HG03520 (cell line): ENCODE results near the gene ABCD4.

Experiments used
- ATAC-seq: cut with Tn5 transposase; IDR thresholded peaks from one replicate; pipeline ENCODE4 v1.9.1; 2021; ENCODE audit warnings: mild to moderate bottlenecking, moderate library complexity; ENCODE audit not compliant: unreplicated experiment

The ABCD4 gene

DNA sequence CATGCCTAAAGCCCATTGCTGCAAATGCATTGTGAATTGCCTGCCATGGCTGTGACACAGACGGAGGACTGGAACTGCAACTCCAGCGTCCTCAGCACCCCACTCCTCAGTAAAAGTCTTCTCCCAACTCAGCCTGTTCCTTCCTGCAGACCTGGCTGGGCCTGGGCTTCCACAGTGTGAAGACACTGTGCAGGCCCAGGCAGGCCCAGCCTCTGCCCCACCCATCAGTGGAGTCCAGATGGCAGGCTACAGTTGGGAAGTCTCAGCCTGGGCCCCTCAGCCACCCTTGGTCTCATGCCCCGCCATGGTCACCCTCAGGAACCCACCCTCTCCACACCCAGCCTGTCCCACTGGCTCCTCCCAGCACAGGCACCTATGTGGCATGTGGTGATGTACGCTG is 41.4 kb downstream of the ABCD4 start:
- ATAC-seq, result no peak

DNA sequence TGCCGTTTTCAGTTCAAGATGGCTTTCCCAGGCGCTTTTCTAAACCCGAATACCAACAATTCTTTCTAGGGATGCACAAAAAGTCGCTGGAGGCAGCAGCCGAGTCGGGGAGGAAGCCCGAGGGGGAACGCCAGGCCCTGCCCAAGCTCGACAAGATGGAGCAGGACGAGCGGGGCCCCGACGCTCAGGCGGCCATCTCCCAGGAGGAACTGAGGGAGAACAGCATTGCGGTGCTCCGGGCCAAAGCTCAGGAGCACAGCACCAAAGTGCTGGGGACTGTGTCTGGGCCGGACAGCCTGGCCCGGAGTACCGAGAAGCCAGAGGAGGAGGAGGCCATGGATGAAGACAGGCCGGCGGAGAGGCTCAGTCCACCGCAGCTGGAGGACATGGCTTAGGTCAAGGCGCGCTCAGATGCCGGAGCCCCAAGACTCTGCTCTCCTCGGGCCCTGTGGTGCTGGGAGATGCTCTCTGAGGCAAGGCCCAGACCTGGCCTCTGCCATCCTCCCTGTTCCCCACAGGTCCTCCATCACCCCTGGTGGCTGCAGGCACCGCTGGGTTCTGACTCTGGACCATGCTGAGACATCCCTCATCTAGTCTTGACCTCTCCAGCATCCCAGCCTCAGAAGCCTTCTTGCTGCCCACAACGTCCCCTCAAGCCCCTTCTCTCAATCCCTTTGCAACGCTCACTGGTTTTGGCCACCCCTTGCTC is 42.1 kb downstream of the ABCD4 start:
- ATAC-seq, result no peak

DNA sequence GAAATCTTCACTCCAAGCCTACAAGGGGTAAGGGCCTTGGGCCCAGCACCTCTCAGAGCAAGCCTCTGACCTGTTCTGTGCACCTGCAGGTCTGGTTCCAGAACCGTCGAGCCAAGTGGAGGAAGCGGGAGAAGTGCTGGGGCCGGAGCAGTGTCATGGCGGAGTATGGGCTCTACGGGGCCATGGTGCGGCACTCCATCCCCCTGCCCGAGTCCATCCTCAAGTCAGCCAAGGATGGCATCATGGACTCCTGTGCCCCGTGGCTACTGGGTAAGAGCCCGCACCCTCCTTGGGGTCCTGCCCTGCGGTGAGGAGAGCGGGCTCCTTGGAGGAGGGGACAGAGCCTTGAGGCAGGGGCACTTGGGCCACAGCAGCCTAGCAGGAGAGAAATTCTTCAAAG is 43.2 kb downstream of the ABCD4 start:
- ATAC-seq, result no peak

DNA sequence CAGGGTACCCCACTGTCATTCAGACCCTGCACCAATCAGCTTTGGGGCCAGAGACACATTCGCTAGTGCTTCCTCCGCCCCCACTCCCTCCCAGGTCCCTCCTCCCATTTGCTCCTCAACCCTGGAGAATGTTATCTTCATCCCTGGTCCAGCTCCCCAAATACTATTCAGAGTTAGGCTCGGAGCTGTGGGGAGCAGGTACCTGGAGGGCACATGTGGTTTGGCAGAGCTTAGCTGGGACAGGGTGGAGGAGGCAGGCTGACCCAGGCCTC is 44.0 kb downstream of the ABCD4 start:
- ATAC-seq, result no peak

DNA sequence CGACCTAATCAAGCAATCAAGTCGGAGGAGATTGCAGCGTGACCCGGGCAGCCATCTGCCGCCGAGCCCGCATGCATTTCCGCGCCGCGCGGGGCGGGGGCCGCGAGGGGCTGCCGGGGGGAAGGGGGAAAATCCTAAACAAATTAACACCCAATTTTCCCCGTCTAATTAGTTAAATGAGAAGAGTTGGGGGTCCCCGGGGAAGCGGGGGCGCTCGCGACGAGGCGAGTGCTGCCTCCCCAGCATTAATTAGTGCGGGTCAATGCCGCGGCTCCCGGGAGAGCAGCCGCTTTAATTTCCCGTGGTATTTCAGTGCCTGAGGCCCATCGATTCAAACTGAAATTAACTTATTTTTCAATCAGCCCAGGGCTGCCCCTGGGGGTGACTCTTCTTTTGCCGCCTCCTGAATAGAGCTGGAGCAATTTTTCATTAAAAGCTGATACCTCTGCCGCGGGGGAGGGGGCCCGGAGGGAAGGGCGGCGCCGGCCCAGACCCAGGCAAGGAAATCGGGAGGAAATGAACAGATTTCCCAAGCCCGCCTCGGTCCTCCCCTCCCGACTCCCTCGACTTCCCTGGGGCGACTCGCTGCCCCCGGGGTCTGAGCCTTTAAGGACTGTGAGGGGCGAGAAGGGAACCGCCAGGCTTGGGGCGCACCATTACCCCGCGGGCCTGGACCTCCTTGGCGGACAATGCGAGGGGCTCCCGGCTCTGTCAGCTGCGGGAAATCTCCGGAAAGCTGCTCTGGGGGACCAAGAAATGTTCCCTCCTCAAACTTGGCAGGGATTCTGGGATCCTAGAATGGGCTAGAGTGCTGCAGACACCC is 44.6 kb downstream of the ABCD4 start:
- ATAC-seq, result no peak

DNA sequence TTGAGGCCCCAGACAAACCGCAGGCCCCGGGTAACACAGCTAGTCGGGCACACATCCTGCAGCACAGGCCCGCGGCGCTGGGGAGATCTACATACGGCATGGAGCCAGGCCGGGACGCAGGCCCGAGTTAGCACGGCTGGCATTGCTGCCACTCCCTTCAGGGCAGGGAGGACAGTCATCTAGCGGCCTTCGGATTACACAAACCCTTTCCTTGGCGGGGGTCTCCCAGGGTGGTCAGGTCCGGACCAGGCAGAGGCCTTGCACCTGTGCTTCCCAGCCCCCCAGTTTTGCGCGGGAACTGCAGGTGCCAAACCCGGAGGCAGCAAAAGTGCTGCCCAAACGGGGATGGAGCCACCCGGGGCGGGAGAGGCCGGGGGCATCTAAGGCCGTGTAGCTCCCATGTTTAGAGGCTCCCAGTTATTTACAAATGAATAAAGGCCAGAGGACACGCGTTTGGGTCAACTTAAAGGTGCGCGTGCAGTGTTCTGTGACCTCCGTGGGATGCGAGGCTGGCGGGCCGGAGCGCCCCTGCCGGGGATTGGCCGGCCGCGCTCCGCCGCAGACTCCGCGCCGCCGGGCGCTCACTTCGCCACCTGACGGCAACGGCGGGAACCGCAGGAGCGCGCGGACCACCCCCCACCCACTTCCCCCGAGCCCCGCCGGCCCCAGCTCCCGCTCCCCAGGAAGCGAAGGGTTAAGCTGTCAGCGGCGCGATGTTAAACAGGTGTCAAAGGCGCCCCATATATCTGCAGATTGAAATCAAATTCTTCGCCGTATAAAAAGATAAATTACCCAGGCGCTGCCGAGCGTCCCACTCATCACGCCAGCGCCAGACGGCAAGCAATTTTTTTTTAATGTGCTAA is 45.4 kb downstream of the ABCD4 start:
- ATAC-seq, result no peak

DNA sequence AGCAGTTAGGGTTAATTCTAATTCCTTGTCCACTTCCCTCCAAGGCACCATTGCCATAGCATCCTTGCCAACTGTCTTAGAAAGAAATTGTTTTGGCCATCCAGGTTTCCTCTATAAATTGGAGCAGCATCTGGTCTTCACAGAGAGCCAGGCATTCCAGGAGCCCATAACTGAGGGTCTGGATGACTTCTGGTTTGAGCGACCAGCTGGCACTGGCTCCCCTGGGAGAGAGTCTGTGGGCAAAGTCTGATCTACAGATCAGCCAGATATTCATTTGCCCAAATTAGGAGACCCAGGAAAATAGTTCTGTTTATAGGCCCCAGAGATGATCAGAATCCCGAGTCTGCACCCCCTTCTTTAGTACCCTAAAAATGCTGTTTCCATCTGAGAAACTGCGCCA is 47.5 kb downstream of the ABCD4 start:
- ATAC-seq, result no peak

DNA sequence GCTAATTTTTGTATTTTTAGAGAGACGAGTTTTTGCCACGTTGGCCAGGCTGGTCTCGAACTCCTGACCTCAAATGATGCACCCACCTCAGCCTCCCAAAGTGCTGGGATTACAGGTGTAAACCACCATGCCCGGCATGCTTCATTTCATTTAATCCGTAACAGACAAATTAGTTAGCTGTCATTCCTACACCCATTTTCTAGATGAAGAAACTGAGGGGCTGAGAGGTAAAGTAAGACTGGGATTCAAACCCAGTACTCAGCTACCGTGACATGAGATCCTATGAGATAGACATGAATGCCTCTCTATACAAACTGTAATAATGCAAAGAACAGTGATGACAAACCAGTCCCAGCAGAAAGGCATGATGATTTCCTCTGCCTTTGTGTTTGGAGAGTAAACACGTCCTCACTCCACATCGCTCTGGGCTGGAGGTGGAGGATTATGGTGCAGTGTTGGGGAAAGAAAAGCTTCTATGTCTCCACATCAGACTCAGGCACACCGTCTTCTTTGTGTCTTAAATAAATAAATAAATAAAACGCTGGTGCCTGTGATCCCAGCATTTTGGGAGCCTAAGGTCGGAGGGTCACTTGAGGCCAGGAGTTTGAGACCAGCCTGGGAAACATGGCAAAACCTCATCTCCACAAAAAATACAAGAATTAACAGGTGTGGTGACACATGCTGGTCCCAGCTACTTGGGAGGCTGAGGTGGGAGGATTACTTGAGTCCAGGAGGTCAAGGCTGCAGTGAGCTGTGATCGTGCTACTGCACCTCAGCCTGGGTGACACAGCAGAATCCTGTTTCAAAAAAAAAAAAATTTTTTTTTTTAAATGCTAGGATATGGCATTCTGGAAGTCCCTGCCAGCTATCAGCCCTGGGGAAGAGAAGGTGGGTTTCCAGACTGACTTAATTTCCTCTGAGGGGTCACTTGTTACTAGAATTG is 53.0 kb downstream of the ABCD4 start:
- ATAC-seq, result no peak

DNA sequence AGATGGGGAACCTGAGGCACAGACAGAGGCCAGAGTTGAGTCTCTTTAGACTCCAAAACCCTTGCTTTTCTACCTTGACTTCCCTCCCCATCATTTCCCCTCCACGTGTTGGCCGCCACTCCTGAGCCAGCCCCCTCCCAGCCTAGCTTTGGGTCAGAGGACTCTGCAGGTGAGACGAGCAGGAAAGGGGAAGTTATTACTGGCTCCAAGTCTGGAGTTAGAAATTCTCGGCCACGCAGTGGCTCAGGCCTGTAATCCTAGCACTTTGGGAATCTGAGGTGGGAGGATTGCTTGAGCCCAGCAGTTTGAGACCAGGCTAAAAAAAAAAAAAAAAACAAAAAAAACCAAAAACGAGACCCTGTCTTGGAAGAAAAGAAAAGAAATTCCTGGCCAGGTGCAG is 54.7 kb downstream of the ABCD4 start:
- no peak for ATAC-seq

DNA sequence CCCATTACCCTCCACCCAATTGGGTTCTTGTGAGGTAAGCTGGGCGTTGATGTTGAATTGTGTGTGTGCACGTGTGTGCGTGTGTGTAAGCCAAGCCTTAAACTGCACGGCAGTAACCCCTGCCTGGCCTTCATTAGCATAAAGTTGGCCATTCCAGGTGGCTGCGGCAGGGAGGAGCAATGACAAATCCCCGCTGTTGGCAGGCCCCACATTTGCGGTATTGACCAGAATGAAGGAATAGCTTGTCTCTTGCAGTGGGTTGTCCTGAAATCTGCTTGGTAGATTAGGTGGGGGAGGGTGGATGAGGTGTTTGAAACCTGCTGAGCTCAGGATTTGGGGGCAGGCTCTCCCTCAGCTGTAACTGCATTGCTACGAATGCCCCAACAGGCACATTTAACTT is 56.2 kb downstream of the ABCD4 start:
- ATAC-seq, result no peak

DNA sequence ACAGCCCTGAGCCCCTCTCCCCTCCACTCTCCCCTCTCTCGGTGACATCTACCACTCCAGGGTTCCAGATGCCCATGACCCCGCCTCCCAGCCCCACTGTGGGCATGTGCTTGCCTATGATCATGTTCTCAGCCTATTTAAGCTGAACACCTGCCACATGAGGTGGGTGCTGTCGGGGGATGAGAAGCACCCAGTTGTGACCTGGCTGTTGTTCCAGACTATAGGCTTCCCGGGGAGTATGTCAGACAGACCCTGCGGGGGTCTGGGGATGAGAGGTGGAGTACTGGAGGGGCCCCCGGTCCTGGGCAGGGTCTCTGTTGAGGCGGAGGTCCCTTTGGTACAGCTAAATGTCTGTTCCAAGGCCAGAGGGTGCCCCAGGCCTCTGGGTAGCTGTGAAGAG is 57.4 kb downstream of the ABCD4 start:
- ATAC-seq, result no peak

DNA sequence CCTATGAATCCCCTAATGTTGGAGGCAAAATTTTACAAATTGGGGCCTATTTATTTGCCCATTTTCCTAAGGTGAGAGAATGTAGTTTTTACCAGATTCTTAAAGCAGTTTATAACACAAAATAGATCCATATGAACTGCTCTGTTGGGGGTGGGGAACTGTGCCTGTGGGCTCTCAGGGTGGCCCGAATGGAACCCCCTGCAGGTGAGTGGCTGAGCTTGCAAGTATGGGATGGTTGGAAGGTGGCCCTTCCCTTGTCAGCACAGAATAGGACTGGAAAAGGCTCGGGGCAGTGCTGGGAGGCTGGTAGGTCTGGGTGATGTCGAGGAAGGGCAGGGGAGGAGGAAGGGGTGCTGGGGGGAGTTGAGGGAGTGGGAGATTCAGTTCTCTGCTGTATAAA is 58.6 kb downstream of the ABCD4 start:
- ATAC-seq, result no peak

DNA sequence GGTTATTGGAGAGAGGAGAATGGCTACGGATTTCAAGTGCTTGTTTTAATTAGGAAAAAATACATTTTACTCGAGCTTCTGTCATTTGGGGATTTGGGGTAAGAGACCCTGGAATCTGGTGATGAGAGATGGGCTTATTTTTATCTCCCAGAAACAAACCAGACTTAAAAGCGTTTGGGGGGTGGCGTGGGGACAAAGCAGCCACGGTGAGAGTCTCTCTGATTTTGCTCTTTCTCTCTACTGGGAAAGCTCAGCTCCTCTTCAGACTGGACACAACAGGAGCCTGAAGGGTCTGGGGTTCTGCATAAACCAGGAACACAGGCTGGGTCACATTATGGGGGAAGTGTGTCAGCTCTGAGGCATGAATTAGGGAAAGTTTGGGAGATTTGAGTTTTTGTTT is 59.7 kb downstream of the ABCD4 start:
- ATAC-seq, result no peak

DNA sequence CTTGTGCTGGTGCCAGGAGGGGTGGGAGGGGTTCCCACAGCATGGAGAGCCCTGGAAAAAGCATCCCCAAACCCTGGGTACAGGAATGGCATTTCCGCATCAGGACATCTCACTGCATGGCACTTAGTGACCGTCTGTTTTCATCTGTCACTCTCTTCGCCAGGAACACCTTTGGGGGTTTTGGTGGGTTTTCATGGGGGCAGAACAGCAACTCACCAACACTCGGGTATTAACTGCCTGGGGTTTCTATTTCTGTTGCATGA is 60.0 kb downstream of the ABCD4 start:
- no peak for ATAC-seq

DNA sequence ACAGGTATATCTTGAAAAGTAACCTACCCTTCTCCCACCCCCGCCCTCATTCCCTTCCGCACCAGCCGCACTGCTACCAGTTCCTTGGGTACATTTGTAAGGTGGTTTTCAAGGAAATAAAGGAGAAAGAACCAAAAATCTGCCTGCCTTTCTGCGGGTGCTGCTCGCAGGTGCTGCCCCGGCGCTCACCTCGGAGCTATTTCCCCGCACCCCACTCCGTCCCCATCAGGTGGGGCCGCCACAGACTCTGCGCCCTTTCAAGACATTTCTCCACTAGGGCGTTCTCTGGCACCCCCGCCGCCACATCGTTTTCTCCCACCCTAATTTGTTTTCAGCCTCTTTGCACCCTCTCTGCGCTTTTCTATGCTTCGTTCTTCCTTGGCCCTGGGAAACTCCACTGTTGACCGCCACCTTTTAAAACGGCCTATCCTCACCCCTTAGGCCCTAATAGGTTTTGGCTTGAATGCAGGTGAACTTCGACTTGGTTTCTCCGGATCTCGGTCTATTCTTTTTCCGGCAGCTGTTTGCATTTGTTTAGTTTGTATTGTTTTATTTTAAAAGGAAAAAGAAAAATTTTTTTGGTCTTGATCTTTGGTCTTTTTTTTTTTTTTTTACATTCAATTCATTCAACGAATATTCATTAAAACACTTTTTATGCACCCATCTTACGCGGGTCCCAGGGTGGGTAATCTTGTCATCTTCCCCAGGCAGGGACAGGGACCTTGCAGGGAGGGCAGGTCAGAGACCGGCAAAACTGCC is 60.5 kb downstream of the ABCD4 start:
- no peak for ATAC-seq

DNA sequence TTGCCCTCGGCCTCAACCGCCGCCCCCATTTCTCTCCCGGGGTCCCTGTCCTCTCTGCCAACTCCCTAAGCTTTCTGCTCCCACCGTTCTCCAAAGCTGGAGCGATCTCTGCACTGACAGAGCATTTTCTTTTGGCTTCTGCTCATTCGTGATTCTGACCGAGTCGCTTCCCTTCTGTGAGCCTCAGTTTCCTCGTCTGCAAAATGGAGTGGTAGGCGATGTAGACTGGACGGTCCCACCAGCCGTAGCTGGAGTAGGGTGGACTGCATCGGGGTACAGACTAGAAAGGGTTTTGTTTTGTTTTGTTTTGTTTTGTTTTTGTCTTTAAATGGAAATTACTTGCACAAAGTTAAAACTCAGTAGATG is 61.1 kb downstream of the ABCD4 start:
- no peak for ATAC-seq

DNA sequence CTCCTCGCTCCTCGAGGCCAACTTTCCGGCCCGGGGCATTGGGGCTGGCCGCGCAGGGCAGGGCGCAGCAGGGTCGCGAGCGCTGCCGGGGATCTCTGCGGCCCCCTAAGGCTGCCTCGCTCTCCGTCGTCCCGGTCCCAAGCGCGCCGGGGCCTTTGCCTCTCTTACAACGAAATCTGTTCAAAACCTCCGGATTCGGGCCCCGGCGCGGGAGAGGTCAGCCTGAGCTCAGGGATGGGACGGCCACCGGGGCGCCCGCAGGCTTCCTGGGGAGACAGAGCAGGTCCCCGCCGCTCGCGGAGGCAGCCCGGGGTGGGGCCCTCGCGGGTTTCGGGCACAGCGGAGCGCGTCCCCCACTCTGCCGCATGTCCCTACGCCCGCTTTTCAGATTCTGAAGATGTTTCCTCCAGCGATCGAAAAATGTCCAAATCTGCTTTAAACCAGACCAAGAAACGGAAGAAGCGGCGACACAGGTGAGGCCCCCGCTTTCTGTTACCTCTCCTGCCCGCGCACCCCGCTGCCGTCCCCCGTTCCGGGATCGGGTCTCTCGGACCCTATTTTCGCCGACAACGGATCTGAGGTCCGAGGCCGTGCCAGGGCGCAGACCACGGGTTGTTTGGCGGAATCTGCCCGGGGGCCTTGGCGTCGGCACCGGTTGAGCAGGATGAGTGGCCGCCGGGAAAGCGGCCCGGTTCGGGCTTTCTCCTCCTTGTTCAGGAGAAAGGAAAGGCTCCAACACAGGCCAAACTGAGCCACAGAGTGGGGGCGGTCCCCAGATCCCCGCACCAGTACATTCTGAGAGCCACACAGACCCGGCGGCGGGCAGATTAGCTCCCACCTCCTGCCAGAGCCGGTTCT is 61.7 kb downstream of the ABCD4 start:
- ATAC-seq, result no peak

DNA sequence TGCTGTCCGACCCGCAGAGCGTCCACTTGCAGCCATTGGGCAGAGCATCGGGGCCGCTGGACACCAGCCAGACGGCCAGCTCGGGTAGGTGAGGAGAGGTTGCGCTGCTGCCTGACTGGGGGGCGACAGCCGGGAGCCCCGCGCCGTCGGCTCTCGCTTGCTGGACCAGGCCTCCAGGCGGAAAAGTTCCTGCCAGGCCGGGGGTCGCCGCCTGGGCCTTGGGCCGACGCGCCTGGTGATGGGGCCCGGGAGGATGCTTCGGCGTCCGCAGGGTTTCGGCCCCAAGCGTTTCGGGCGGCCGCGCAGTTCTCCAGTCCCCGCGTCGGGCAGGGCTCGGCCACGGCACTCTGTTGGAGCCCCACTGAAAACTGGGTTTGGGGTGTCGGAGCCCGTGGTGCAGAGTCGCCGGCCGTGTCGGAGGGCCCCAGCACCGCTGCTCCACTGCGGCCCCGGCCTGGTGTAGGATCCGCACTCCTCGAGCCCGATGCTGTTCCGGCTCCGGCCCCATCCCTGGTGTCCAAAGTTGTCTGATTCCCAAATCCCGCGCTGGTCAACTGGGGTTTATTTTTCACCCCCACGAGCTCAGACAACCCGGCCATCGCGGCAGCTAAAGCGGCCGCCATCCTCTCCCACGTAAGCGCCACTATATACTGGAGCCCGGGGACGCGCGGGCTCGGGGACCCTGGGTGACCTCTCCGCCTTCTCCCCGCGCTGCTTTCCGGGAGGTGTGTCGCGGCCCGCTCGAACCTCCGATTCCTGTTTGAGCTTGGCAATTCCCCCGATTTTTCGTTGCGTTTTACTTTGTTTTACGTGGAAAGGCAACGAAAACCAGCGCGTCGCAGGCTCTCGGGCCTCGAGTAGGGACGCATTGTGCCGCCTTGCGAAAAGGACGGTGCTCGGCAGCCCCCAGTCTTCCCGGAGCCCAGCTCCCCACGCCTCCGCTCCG is 62.6 kb downstream of the ABCD4 start:
- ATAC-seq, result no peak
